K562 (cell line): ENCODE measurements around the gene PEX7. TPM values are rescaled to one million over a fixed set of nuclear protein-coding genes. Genes with fewer than 3 reads are reported as not detected.

Experiments
- ATAC-seq: fragments of 200-7000 bp; cut with Tn5 transposase; 3 replicates; pipeline ENCODE4 v1.9.1; 2020; ENCODE audit warnings: moderate library complexity
- BruUV-seq: library from RNA; stranded (reverse); fragments of 400-500 nt; replicated peaks from 2 replicates; lab custom pipeline; 2021; lab: Mats Ljungman, UMichigan
- CTCF ChIA-PET: fragments of 300-600 bp; formaldehyde crosslinking; extraction: SDS; loops from one replicate; lab custom pipeline; 2021; ENCODE audit warnings: low intra/inter-chr PET ratio; lab: Yijun Ruan, JAX
- POLR2A ChIA-PET: fragments of 300-600, 350-650 bp; sonication (Branson Sonifier 250); formaldehyde crosslinking; extraction: SDS; loops from one replicate; lab custom pipeline; 2021; ENCODE audit warnings: antibody characterized with exemption, inconsistent platforms; lab: Yijun Ruan, JAX
- DNase-seq, 4 experiments: peaks; one replicate each; pipeline versions ENCODE4 v3.0.0 to v3.0.0-alpha.2; 2011 to 2018; ENCODE audit warnings: low spot score in 3 of 4, mixed read lengths in 3 of 4; ENCODE audit errors: extremely low read depth in 1 of 4
- FAIRE-seq: peaks from 2 replicates; lab custom pipeline; 2011; peaks lifted over from hg19 to GRCh38; lab: Jason Lieb, UNC
- H2AFZ ChIP-seq: 2 replicates; pipeline ENCODE4 v1.6.0; 2011; ENCODE audit warnings: low read depth, low read length, control low read depth, inconsistent platforms
- H3K27ac ChIP-seq: fragments of 200-600 bp; 3 replicates; pipeline ENCODE4 v1.8.0; 2011; ENCODE audit warnings: low read depth, mild to moderate bottlenecking, control low read depth, inconsistent platforms, low read length, moderate library complexity, mixed read lengths; ENCODE audit errors: extremely low read depth
- H3K27me3 ChIP-seq, 2 experiments: fragments of 300-600 bp in 1 of 2; 2 replicates in 1 of 2; 3 replicates in 1 of 2; pipeline versions ENCODE4 v1.6.0 to v1.8.0; 2011; ENCODE audit warnings: inconsistent platforms in 2 of 2, low read length in 2 of 2, mild to moderate bottlenecking in 1 of 2, mixed read lengths in 1 of 2, moderate library complexity in 1 of 2; ENCODE audit not compliant: control insufficient read depth in 2 of 2, insufficient read depth in 2 of 2
- H3K36me3 ChIP-seq: fragments of 300-600 bp; 3 replicates; pipeline ENCODE4 v1.8.0; 2011; ENCODE audit warnings: mild to moderate bottlenecking, low read length, inconsistent platforms; ENCODE audit not compliant: control insufficient read depth, insufficient read depth
- H3K4me1 ChIP-seq, 2 experiments: fragments of 200-600 bp in 1 of 2; replicated peaks in 1 of 2; 2 replicates in 1 of 2; 3 replicates in 1 of 2; pipeline versions ENCODE4 v1.5.1 to v1.8.0; 2011; ENCODE audit warnings: inconsistent platforms in 2 of 2, low read length in 2 of 2, mild to moderate bottlenecking in 1 of 2, mixed read lengths in 1 of 2, moderate library complexity in 1 of 2; ENCODE audit not compliant: control insufficient read depth in 2 of 2, insufficient read depth in 2 of 2
- H3K4me2 ChIP-seq: 2 replicates; pipeline ENCODE4 v1.6.1; 2011; ENCODE audit warnings: low read length, control low read depth, inconsistent platforms, mixed read lengths; ENCODE audit not compliant: insufficient read depth
- H3K4me3 ChIP-seq: fragments of 200-600 bp; sonication (generic), shearing (Covaris generic); 2 replicates; pipeline ENCODE4 v1.5.1; 2016; ENCODE audit warnings: control low read depth, inconsistent platforms
- H3K79me2 ChIP-seq: fragments of 200-600 bp; 3 replicates; pipeline ENCODE4 v1.8.0; 2011; ENCODE audit warnings: low read length, inconsistent platforms; ENCODE audit not compliant: control insufficient read depth, insufficient read depth
- H3K9ac ChIP-seq, 2 experiments: 2 replicates each; pipeline versions ENCODE4 v1.6.0 to v1.6.1; 2011; ENCODE audit warnings: low read depth in 2 of 2, low read length in 2 of 2, control low read depth in 1 of 2, inconsistent platforms in 1 of 2, mild to moderate bottlenecking in 1 of 2, mixed read lengths in 1 of 2; ENCODE audit not compliant: insufficient read depth in 1 of 2
- H3K9me1 ChIP-seq: one replicate; pipeline ENCODE4 v1.6.0; 2011; ENCODE audit warnings: inconsistent platforms, mild to moderate bottlenecking, low read length, moderate library complexity; ENCODE audit not compliant: control insufficient read depth, insufficient read depth
- H3K9me3 ChIP-seq: replicated peaks from 2 replicates; pipeline ENCODE4 v1.5.1; 2011; ENCODE audit warnings: low read depth, low read length, inconsistent platforms; ENCODE audit not compliant: control insufficient read depth, insufficient read depth
- H4K20me1 ChIP-seq: replicated peaks from 2 replicates; pipeline ENCODE4 v1.6.1; 2011; ENCODE audit warnings: low read length, inconsistent platforms, mixed read lengths; ENCODE audit not compliant: control insufficient read depth, insufficient read depth
- ARNT ChIP-seq, 2 experiments: fragments of 450-650 bp; IDR thresholded peaks; 2 replicates each; pipeline ENCODE4 v1.6.1; 2016; ENCODE audit warnings: mild to moderate bottlenecking in 1 of 2
- FOXA3 ChIP-seq, 2 experiments: fragments of 450-650 bp in 1 of 2; sonication (generic) in 1 of 2; formaldehyde crosslinking; IDR thresholded peaks in 1 of 2; conservative IDR thresholded peaks in 1 of 2; 2 replicates each; pipeline versions ENCODE4 v1.4.0 to v1.8.0; 2020 to 2022; ENCODE audit warnings: mild to moderate bottlenecking in 2 of 2, missing genetic modification reagents in 1 of 2
- GABPA ChIP-seq: fragments of 200-800 bp; sonication (Bioruptor generic); conservative IDR thresholded peaks from 2 replicates; pipeline ENCODE4 v1.6.1; 2016; ENCODE audit warnings: low read depth, missing genetic modification characterization, missing compliant biosample characterization
- HDAC2 ChIP-seq: fragments of 450-650 bp; IDR thresholded peaks from 2 replicates; pipeline ENCODE4 v1.6.1; 2016; ENCODE audit warnings: mild to moderate bottlenecking
- TCF3 ChIP-seq: sonication (generic); formaldehyde crosslinking; IDR thresholded peaks from 2 replicates; pipeline ENCODE4 v1.4.0; 2020; ENCODE audit warnings: mild to moderate bottlenecking, missing genetic modification reagents
- WGBS: fragments of 100-300 bp; shearing (Covaris generic); methylation state at CpG from one replicate; pipeline ENCODE4 v1.1.6; 2016; ENCODE audit warnings: low coverage, mixed read lengths; ENCODE audit not compliant: insufficient coverage; ENCODE audit errors: missing lambda C conversion rate; 5-methylcytosine and 5-hydroxymethylcytosine counted together
- in situ Hi-C: fragments of 300-500 bp; cut with MboI; formaldehyde crosslinking; loops from 4 replicates; pipeline ENCODE4 v1.15.0; 2018; ENCODE audit warnings: inconsistent platforms, mixed read lengths
- intact Hi-C: fragments of 100-400 bp; cut with micrococcal nuclease; formaldehyde crosslinking; loops from 2 replicates; pipeline ENCODE4 v1.14.2; 2022
- polyA plus RNA-seq, 8 experiments: library from polyadenylated mRNA; depleted of rRNA in 4 of 8; stranded (reverse) in 5 of 8; unstranded in 3 of 8; fragments of >200 nt; fragmentation: Nextera tagmentation in 2 of 8; fragmentation: Illumina TruSeq in 1 of 8; extraction: Ambion mirVana in 2 of 8; extraction: Trizol in 1 of 8; gene quantifications; 2 replicates each; pipeline versions ENCODE4 v1.2.1 to v1.2.3, GENCODE V29; 2011 to 2014; ENCODE audit warnings: inconsistent platforms in 1 of 8, missing spikeins in 1 of 8
- total RNA-seq, 7 experiments: library from RNA; depleted of rRNA in 6 of 7; stranded (reverse); fragments of >200 nt in 6 of 7; fragmentation: Illumina TruSeq in 2 of 7; extraction: Trizol in 2 of 7; gene quantifications; 2 replicates each; pipeline versions ENCODE4 v1.2.1 to v1.2.3, GENCODE V29; 2011 to 2021; ENCODE audit warnings: low replicate concordance in 1 of 7
- TF ChIP-seq, protein P1 (sequence below): fragments of 200-400 bp; formaldehyde crosslinking; IDR thresholded peaks from 2 replicates; pipeline ENCODE4 v1.6.1; 2017; ENCODE audit warnings: mild to moderate bottlenecking, low read depth, low read length, moderate library complexity

Gene PEX7
- total and polyA plus RNA-seq, 9 of the 15 experiments (the other 6 are each of a cell fraction or from before 2014, with no cell fraction given) = 1.6 to 12.9 (median 9.1) TPM

- CTCF ChIA-PET = no interaction called here
- POLR2A ChIA-PET = interaction anchor here (1.0 kb wide), 1 partner anchor 26 kb away, joined by 3 read pairs; no protein-coding TSS in a partner anchor
- Histone ChIP-seq H3K27ac (no peak overlapping the region), H3K27me3 (peaks cover 3 to 15% of the 10 kb centered on the region in 2 experiments; a peak in 4 of 5 replicates), H4K20me1 (peaks cover 3% of the 10 kb centered on the region; the same call in 1 of the 2 replicates), H3K9ac (no peak overlapping the region), H2AFZ (no peak overlapping the region), H3K79me2 (no peaks in the 10 kb centered on the region), H3K9me1 (no peaks in the 10 kb centered on the region), H3K4me2 (no peak overlapping the region), H3K4me3 (no peak overlapping the region), H3K36me3 (no peaks in the 10 kb centered on the region), H3K9me3 (no peaks in the 10 kb centered on the region), H3K4me1 (peaks cover 4 to 5% of the 10 kb centered on the region in 2 experiments; a peak in 3 of 5 replicates)
- intact Hi-C loops = no loop called here
- FAIRE-seq (no peak), ATAC-seq (0 out of 3 replicates have a peak, but pooled peaks have one; percentile 21), DNase-seq (no peak)
- no TSS peak for BruUV-seq
- TF ChIP-seq ARNT (IDR thresholded peaks at IDR 0.05) (no peak), FOXA3 (CRISPR knock-in tag; conservative IDR thresholded peaks at IDR 0.05 in 1 of 2, IDR thresholded peaks at IDR 0.05 in 1 of 2) (peak in 1 of 2 experiments; percentile 66; a peak in 2 of 4 replicates), TCF3 (CRISPR knock-in tag) (peak; percentile 36), GABPA (tag) (0 out of 2 replicates have a peak, but pooled peaks have one; percentile 35), HDAC2 (no peak)
- TF ChIP-seq, protein P1, sequence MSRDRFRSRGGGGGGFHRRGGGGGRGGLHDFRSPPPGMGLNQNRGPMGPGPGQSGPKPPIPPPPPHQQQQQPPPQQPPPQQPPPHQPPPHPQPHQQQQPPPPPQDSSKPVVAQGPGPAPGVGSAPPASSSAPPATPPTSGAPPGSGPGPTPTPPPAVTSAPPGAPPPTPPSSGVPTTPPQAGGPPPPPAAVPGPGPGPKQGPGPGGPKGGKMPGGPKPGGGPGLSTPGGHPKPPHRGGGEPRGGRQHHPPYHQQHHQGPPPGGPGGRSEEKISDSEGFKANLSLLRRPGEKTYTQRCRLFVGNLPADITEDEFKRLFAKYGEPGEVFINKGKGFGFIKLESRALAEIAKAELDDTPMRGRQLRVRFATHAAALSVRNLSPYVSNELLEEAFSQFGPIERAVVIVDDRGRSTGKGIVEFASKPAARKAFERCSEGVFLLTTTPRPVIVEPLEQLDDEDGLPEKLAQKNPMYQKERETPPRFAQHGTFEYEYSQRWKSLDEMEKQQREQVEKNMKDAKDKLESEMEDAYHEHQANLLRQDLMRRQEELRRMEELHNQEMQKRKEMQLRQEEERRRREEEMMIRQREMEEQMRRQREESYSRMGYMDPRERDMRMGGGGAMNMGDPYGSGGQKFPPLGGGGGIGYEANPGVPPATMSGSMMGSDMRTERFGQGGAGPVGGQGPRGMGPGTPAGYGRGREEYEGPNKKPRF = no peak
- in situ Hi-C loops = no loop called here
- 0% methylated on average over 4 of the region's 4 CpGs for WGBS
Observed at GRCh38 chr6:136962661-136963060, 140.3 kb downstream of the PEX7 start.
